GM18909 (cell line): ENCODE results near the gene TUBGCP3.
"Not testable (repeated sequence)": the region's sequence is repeated elsewhere in the genome, so short reads cannot be mapped to it uniquely, and the experiment has no call there.

Source experiments
- ATAC-seq: cut with Tn5 transposase; IDR thresholded peaks from one replicate; pipeline ENCODE4 v1.9.1; 2021; ENCODE audit warnings: mild to moderate bottlenecking; ENCODE audit not compliant: unreplicated experiment, poor library complexity

The TUBGCP3 gene

GRCh38 chr13:112580912-112581311 lies 7.0 kb downstream of the TUBGCP3 start:
- ATAC-seq, result no peak

DNA sequence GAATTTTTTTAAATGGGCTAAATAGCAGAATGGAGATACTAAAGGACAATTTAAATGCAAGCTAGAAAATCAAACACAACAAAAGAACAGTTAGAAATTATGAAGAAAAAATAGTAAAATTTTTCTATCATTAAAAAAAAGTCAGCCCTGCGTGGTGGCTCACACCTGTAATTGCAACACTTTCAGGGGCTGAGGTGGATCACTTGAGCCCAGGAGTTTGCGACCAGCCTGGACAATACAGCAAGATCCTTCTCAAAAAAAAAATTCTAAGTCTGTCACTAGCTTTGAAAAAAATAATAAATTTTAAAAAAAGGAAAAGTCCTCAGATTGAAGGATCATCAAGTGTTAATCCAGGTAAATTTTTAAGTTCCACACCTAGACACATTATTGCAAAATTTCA lies 7.7 kb downstream of the TUBGCP3 start:
- no peak for ATAC-seq

GRCh38 chr13:112579310-112579843 lies 8.6 kb downstream of the TUBGCP3 start:
- ATAC-seq, result no peak

- ATAC-seq, result no peak
Measured at GRCh38 chr13:112576768-112577167, 11.2 kb downstream of the TUBGCP3 start.

DNA sequence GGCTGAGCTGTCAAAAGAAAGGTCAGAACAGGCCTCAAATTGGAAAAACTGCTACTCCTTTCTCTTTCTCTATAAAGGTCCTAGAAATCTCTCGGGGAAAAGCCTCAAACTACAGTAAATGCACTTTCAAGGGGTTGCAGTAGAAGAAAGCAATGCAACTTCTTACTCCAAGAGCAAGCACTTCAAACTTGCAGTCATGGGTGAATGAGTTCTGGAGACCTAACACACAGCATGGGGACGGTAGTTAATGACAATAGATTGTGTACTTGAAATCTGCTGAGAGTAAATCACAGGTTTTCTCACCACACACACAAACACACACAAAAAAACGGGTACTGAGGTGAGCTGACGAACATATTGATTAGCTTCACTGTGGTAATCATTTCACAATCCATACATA lies 11.8 kb downstream of the TUBGCP3 start:
- ATAC-seq, result no peak

DNA sequence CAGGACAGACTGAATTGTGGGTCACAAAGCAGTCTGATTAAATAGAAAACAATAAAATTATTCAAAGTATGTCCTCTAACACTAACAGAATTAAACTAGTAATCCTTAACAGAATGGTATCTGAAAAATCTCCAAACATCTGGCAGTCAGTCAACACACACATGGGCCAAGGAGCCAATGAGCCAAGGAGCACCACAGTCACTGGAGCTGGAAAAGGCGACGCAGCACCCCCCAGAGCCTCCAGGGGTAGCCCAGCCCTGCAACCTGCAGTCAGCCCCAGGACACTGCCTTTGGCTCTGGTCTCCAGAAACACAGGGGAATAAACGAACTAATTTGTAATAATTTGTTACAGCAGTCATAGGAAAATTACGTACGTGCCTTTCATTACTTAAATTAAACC lies 12.3 kb downstream of the TUBGCP3 start:
- ATAC-seq, result no peak

GRCh38 chr13:112574834-112575613 lies 12.9 kb downstream of the TUBGCP3 start:
- no peak for ATAC-seq

GRCh38 chr13:112574416-112574815 lies 13.5 kb downstream of the TUBGCP3 start:
- no peak for ATAC-seq

- no peak for ATAC-seq
Measured at GRCh38 chr13:112573710-112574109, 14.2 kb downstream of the TUBGCP3 start.

DNA sequence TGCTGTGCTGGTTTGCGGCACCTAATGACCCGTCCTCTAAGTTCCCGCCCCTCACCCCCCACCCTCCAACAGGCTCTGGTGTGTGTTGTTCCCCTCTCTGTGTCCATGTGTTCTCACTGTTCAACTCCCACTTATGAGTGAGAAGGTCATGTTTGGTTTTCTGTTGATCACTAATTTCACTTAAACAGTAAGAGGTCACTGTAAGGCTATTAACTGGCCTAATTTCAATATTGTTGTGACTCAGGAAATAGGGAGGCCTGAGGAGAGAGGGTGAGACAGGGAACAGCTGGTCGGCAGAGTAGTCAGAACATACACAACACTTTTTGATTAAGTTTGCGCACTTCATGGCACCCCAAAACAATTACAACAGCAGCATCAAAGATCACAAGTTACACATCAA lies 15.6 kb downstream of the TUBGCP3 start:
- no peak for ATAC-seq

DNA sequence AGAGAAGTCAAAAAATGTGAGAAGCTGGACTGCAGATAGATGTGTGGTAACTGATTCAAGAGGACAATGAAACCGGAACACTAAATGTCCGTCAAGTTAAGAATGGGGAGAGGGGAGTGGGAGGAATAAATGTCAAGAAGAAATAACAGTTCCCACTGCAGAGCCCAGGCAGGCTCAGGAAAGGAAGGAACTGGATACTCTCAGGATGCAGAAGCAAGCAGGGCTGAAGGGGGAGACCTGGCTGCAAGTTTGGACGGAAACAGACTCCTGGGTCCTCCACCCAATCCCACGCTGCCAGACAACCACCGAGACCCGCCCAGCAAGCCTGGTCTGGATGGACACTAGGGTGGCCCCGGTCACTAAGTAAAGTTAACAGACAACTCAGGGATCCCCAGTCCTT lies 18.1 kb downstream of the TUBGCP3 start:
- ATAC-seq, result no peak

DNA sequence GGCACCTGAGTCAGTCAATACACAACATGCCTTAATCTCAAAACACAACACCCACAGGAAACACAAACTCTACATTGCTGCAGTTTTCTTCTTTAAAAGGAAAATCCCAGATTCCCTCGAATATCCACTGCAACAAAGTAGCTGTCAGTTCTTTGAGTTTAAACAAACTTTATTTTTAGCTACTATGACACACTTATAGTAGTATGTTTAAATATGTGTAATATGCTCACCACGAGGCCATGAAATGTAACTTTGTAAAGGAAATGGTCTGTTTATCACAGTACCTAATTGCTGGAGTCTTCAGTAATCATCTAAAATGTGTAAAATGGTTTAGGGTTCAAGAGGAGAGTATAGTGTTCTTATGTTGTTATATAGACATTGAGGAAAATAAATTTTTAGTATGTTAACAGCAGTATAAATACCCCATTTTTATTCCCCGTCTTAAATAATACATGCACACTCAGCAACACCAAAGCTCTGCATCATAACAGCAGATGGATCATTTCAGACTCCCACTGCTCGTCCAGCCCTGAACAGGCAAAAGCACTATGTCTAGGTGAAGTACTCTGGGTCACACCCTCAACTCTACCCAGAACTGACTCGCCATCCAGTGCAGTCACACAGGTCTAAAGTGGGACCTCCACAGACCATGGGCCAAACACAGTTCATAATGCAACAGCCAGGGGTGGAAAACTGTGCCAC lies 20.6 kb downstream of the TUBGCP3 start:
- ATAC-seq, result no peak

DNA sequence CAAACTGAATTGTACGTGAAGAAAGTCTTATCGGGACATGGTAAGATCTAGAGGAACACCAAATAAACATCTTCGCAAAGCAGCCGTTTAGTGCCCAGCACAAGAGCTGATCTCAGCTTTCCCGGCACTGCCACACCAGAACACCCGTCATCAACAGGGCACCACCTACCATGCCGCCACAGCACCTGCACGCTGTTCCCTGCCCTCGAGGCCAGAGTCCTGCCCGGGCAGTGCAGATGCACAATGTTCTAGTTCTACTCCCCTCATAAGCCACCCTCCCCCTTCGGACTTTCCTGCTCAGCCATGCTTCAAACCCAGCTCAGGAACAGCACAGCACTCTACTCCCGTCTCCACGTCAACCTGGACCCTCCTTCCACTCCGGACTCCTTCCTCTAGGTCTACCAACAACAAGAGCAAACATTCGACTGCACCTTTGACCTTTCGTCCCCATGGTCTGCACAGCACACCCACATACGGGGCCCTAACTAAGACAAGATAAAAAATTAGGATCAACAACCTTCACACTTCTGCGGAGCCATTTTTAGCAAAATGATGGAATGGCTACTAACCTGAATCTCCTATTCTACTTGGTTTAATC lies 25.1 kb downstream of the TUBGCP3 start:
- no peak for ATAC-seq

- ATAC-seq, result no peak
Measured at GRCh38 chr13:112562254-112562653, 25.7 kb downstream of the TUBGCP3 start.

DNA sequence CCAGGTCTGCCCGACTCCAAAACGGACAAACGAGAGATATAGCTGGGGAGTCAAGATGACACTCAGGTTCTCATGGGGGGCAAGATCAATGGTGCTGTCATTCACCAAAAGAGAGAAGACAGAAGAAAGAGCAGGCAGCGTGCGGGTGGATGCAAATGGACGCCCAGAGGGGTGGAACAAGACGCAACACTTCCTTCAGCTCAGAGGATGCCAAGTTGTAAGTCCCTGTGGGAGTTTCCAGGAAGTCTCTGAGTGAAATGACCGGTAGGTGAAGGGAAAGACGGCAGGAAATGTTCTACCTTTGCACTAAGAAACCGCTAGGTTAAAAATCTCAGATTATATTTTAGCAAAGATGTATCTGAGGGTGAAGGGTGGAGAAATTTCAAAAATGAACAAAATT lies 26.5 kb downstream of the TUBGCP3 start:
- no peak for ATAC-seq

DNA sequence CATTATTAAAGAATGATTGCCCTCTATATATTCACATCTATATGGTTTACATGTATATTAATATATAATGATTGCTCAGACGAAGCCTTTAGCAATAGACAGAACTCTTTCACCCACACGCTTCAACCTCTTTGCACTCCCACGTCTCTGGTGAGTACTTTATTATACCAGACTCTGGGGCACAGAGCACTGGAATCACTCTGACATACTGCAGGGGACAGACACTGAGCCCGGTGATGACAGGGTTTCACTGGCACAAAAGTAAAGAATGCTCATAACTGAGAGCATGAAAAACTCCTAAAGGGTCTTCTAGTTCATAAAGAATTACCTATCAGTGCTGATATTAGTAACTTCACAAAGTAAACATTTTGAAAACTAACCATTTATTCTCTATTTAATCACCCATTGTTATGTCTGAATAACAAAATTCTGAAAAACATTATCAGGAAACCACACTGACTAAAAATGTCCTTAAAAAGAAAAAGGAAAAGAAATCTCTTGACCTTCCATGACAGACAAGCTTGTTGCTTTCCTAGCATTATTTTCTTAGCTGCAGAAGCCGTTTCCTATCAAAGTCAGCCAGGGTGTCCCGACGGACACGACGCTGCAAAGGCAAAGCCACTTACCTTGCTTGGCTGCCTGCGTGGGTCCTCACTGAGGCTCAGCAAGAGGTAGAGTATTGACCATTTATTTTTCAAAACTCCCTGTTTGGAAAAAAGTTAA lies 29.1 kb downstream of the TUBGCP3 start:
- ATAC-seq, result no peak

GRCh38 chr13:112556600-112556999 lies 31.4 kb downstream of the TUBGCP3 start:
- no peak for ATAC-seq

DNA sequence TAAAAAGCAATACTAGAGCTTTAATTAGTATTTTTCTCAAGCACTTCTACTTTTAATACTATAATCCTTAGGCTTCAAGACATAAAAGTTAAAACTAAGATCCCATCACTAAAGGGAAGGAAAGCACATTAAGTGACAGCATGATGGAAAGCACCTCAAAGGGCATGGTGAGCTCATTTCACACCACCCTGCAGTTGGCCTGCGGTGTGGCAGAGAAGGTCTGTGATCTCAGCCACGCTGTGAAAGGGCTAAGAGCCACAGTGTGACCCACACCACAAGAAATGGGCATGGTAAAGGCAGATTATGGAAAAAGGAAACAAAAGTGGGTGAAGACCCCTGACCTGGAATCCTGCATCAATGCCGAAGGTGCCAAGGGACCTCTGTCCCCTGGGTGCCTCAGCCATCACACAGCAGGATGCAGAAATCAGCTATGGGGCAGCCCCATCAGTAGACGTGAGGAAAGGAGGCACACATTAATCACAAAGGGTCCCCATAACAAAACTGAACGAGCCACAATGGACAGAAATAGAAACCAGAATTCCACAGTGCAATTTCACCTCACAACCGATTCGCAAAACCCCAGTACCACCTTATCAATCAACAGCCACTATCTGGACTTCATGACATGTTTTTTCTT lies 33.6 kb downstream of the TUBGCP3 start:
- no peak for ATAC-seq

DNA sequence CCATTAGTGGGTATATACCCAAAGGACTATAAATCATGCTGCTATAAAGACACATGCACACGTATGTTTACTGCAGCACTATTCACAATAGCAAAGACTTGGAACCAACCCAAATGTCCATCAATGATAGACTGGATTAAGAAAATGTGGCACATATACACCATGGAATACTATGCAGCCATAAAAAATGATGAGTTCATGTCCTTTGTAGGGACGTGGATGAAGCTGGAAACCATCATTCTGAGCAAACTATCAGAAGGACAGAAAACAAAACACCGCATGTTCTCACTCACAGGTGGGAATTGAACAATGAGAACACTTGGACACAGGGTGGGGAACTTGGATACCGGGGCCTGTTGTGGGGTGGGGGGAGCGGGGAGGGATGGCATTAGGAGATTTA lies 39.0 kb downstream of the TUBGCP3 start:
- not testable (repeated sequence) for ATAC-seq

DNA sequence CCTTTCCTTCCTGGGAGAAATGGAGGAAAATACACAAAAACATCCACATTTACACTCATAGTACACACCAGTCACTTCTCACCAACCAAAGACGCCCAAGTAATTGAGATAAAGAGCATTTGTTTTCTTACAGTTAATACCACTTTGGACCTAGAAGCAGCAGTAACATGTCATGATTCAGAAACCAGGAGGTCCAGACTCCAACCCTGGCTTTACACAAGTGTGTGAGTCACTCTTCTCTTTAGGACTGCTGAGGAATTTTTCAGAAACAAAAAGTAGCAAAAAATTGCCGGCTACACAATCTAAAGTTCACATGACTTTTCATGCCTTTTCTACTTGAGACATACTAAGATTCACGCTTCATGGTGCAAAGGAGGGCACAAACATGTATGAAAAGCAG lies 42.1 kb downstream of the TUBGCP3 start:
- ATAC-seq, result no peak
